ENCODE measurements around the gene RORB. TPM values are rescaled to one million over a fixed set of nuclear protein-coding genes. Genes with fewer than 3 reads are reported as not detected.

RORB gene
- total and polyA plus RNA-seq, 8 donors = 0.08 to 0.92 (median 0.55) TPM; not detected in 1

DNA sequence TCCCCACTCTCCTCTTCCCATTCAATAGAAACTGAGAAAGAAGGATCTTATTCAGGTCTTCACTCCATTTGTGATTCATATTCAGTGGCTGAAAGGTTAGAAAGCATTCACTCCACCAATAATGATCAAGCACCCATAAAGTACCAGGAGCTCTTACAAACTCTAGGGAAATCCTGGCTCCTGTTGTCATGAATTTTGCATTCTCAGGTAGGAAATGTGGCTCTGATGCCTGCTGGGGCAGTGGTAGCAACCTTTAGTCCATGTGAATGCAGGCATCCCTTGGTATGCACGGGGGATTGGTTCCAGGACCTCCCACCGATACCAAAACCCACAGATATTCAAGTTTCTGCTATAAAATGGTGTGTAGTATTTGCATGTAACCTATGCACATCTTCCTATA is 3.6 kb upstream of the RORB start:
- Histone ChIP-seq H3K4me3 (no peak overlapping the region), H3K27ac (no peak overlapping the region), H3K4me1 (peaks cover 4 to 24% (median 21%) of the 10 kb centered on the region in 4 donors), H3K27me3 (peaks cover 1 to 29% (median 18%) of the 10 kb centered on the region in 3 donors), H3K36me3 (no peaks in the 10 kb centered on the region), H3K9me3 (no peaks in the 10 kb centered on the region)
- intact Hi-C loops (cut with DNase I; ENCODE audit: low total_unique reads) = no loop called here
- DNase-seq = no peak
- TF ChIP-seq POLR2A (IDR thresholded peaks at IDR 0.05) = no peak
- TF ChIP-seq POLR2AphosphoS5 (IDR thresholded peaks at IDR 0.05) = no peak
- TF ChIP-seq CTCF (IDR thresholded peaks at IDR 0.05) = no peak
- no peak for TF ChIP-seq EP300 (IDR thresholded peaks at IDR 0.05)
- 10 to 24% (median 14%) methylated on average over 2 of the region's 2 CpGs for WGBS, 5 donors

GRCh38 chr9:74494490-74494889 is 2.6 kb upstream of the RORB start:
- TF ChIP-seq CTCF (IDR thresholded peaks at IDR 0.05) (no peak), POLR2AphosphoS5 (IDR thresholded peaks at IDR 0.05) (no peak), POLR2A (IDR thresholded peaks at IDR 0.05) (no peak), EP300 (IDR thresholded peaks at IDR 0.05) (no peak)
- Histone ChIP-seq H3K36me3 (no peaks in the 10 kb centered on the region), H3K27ac (no peak overlapping the region), H3K9me3 (no peaks in the 10 kb centered on the region), H3K4me3 (no peak overlapping the region), H3K27me3 (peaks cover 10 to 39% (median 28%) of the 10 kb centered on the region in 3 donors), H3K4me1 (peaks cover 10 to 34% (median 30%) of the 10 kb centered on the region in 4 donors)
- 74 to 96% (median 88%) methylated on average over 1 of the region's 1 CpG for WGBS, 5 donors
- intact Hi-C loops (cut with DNase I; ENCODE audit: low total_unique reads) = no loop called here
- DNase-seq = no peak

GRCh38 chr9:74496406-74496805 is 729 bp upstream of the RORB start:
- Histone ChIP-seq H3K9me3 (no peaks in the 10 kb centered on the region), H3K4me1 (peaks cover 10 to 46% (median 41%) of the 10 kb centered on the region in 4 donors), H3K4me3 (peak overlapping the region; percentile 48 to 83 (median 66)), H3K27ac (no peak overlapping the region), H3K36me3 (no peaks in the 10 kb centered on the region), H3K27me3 (peaks cover 18 to 58% (median 47%) of the 10 kb centered on the region in 3 donors)
- DNase-seq = peak in 1 of 2 donors; percentile 4
- 12 to 27% (median 17%) methylated on average over 6 of the region's 6 CpGs for WGBS, 5 donors
- no peak for TF ChIP-seq EP300 (IDR thresholded peaks at IDR 0.05)
- no peak for TF ChIP-seq POLR2AphosphoS5 (IDR thresholded peaks at IDR 0.05)
- TF ChIP-seq CTCF (IDR thresholded peaks at IDR 0.05) = no peak
- TF ChIP-seq POLR2A (IDR thresholded peaks at IDR 0.05) = no peak
- intact Hi-C loops (cut with DNase I; ENCODE audit: low total_unique reads) = no loop called here

DNA sequence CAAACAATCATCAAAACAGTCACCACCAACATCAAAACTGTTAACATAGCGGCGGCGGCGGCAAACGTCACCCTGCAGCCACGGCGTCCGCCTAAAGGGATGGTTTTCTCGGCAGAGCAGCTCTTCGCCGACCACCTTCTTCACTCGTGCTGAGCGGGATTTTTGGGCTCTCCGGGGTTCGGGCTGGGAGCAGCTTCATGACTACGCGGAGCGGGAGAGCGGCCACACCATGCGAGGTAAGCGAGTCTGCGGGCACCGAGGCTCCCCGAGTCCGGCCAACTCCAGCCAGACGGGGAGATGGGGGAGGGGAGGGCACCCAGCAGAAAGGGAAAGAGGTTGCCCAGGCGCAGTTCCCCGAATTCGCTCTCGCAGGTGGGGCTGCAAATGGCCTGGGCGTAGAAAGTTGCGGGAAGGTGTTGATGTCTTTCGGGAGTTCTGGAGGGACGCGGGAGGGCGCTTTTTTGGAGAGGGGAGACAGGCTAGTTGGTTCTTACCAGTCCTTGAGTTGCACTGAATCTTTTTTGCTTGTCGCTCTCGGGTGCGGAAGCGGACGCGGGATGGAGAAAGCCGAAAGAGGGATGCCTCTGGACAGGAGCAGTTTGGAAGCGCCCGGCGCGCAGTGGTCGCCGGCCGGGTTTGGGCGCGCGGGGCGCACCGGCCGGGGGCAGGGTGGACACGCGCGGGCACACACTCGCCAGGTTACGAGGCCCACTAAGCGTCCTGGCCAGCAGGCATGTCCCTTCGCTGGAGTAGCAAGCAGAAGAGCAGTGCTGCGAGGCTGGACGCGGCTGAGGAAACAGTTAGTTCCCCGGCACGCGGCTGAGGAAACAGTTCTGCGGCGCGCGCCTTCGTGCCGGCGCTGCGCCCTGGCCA is 849 bp downstream of the RORB start:
- TF ChIP-seq CTCF (IDR thresholded peaks at IDR 0.05) (no peak), POLR2A (IDR thresholded peaks at IDR 0.05) (no peak), EP300 (IDR thresholded peaks at IDR 0.05) (no peak), POLR2AphosphoS5 (IDR thresholded peaks at IDR 0.05) (no peak)
- Histone ChIP-seq H3K36me3 (no peaks in the 10 kb centered on the region), H3K27ac (peak overlapping the region in 3 of 5 donors; percentile 18 to 52 (median 38)), H3K9me3 (no peaks in the 10 kb centered on the region), H3K27me3 (peaks cover 18 to 60% (median 50%) of the 10 kb centered on the region in 3 donors), H3K4me1 (peaks cover 10 to 46% (median 41%) of the 10 kb centered on the region in 4 donors), H3K4me3 (peak overlapping the region; percentile 48 to 83 (median 66))
- intact Hi-C loops (cut with DNase I; ENCODE audit: low total_unique reads) = no loop called here
- 1 to 3% (median 2%) methylated on average over 48 to 77 of the region's 77 CpGs for WGBS, 5 donors
- peak in 1 of 2 donors; percentile 44 for DNase-seq
